SK-N-SH (cell line): Measurements from ENCODE around the gene PDK1. TPM values are rescaled to one million over a fixed set of nuclear protein-coding genes. Genes with fewer than 3 reads are reported as not detected.
A peak's percentile ranks its signal among the peaks of the same experiment; 100 is the strongest.
"Not testable (repeated sequence)": the region's sequence is repeated elsewhere in the genome, so short reads cannot be mapped to it uniquely, and the experiment has no call there.

ENCODE experiments used
- CTCF ChIA-PET: fragments of 300-600, 350-600 bp; formaldehyde crosslinking; extraction: SDS; loops from one replicate; lab custom pipeline; 2021; lab: Yijun Ruan, JAX
- POLR2A ChIA-PET: fragments of 350-600 bp; sonication (Branson Sonifier 250); formaldehyde crosslinking; extraction: SDS; loops from one replicate; lab custom pipeline; 2020; ENCODE audit warnings: antibody characterized with exemption, inconsistent platforms; lab: Yijun Ruan, JAX
- DNase-seq: peaks from one replicate; pipeline ENCODE4 v3.0.0; 2012
- H2AFZ ChIP-seq: fragments of 200-600 bp; sonication (generic); 2 replicates; pipeline ENCODE4 v1.8.1; 2016; ENCODE audit warnings: antibody characterized with exemption, mild to moderate bottlenecking, low read depth
- H3F3A ChIP-seq: fragments of 200-600 bp; sonication (generic); replicated peaks from 2 replicates; pipeline ENCODE3; 2016; ENCODE audit warnings: antibody characterized with exemption, mild to moderate bottlenecking; ENCODE audit not compliant: insufficient read depth
- H3K27ac ChIP-seq, 2 experiments: fragments of 200-500 bp in 1 of 2; fragments of 200-600 bp in 1 of 2; sonication (Bioruptor generic) in 1 of 2; sonication (generic), shearing (Covaris generic) in 1 of 2; 2 replicates each; pipeline versions ENCODE4 v1.5.1 to v1.6.1; 2014 to 2016; ENCODE audit warnings: low read depth in 2 of 2, inconsistent platforms in 1 of 2, low read length in 1 of 2, mild to moderate bottlenecking in 1 of 2, mixed read lengths in 1 of 2
- H3K27me3 ChIP-seq: fragments of 200-600 bp; sonication (generic), shearing (Covaris generic); 2 replicates; pipeline ENCODE4 v1.6.1; 2016; ENCODE audit warnings: mixed run types; ENCODE audit not compliant: insufficient read depth
- H3K36me3 ChIP-seq, 2 experiments: fragments of 200-500 bp in 1 of 2; fragments of 200-600 bp in 1 of 2; sonication (Bioruptor generic) in 1 of 2; sonication (generic) in 1 of 2; replicated peaks in 1 of 2; 2 replicates each; pipeline versions ENCODE3 to v1.5.1; 2014 to 2016; ENCODE audit warnings: low read length in 1 of 2, mild to moderate bottlenecking in 1 of 2; ENCODE audit not compliant: insufficient read depth in 2 of 2, control insufficient read depth in 1 of 2
- H3K4me1 ChIP-seq, 2 experiments: fragments of 200-500 bp in 1 of 2; fragments of 200-600 bp in 1 of 2; sonication (Bioruptor generic) in 1 of 2; sonication (generic), shearing (Covaris generic) in 1 of 2; 2 replicates each; pipeline versions ENCODE4 v1.5.1 to v1.6.1; 2014 to 2016; ENCODE audit warnings: low read depth in 1 of 2, low read length in 1 of 2, mixed run types in 1 of 2; ENCODE audit not compliant: insufficient read depth in 2 of 2, control insufficient read depth in 1 of 2
- H3K4me2 ChIP-seq: fragments of 200-600 bp; sonication (generic), shearing (Covaris generic); 2 replicates; pipeline ENCODE4 v1.6.1; 2017; ENCODE audit warnings: mixed run types
- H3K4me3 ChIP-seq, 2 experiments: fragments of 200-500 bp in 1 of 2; fragments of 200-600 bp in 1 of 2; sonication (Bioruptor generic) in 1 of 2; sonication (generic), shearing (Covaris generic) in 1 of 2; 2 replicates each; pipeline versions ENCODE4 v1.5.1 to v1.8.1; 2014 to 2016; ENCODE audit warnings: low read depth in 2 of 2, inconsistent platforms in 1 of 2, low read length in 1 of 2, mild to moderate bottlenecking in 1 of 2, mixed read lengths in 1 of 2, moderate library complexity in 1 of 2
- H3K79me2 ChIP-seq: fragments of 200-600 bp; sonication (generic); 2 replicates; pipeline ENCODE4 v1.8.1; 2017; ENCODE audit warnings: mild to moderate bottlenecking; ENCODE audit not compliant: insufficient read depth
- H3K9ac ChIP-seq: fragments of 200-600 bp; sonication (generic); 2 replicates; pipeline ENCODE4 v1.6.1; 2017; ENCODE audit warnings: mixed run types
- H3K9me2 ChIP-seq: fragments of 200-600 bp; sonication (generic); 2 replicates; pipeline ENCODE4 v1.6.1; 2017; ENCODE audit warnings: mixed run types
- H3K9me3 ChIP-seq: fragments of 200-600 bp; sonication (generic); 2 replicates; pipeline ENCODE4 v1.6.1; 2017; ENCODE audit warnings: mixed run types, mild to moderate bottlenecking, moderate library complexity
- H4K20me1 ChIP-seq: fragments of 200-600 bp; sonication (generic); 2 replicates; pipeline ENCODE4 v1.6.1; 2017; ENCODE audit warnings: mild to moderate bottlenecking, mixed run types; ENCODE audit not compliant: insufficient read depth
- CHD2 ChIP-seq: fragments of 150-350 bp; IDR thresholded peaks from 2 replicates; pipeline ENCODE4 v1.6.1; 2018; ENCODE audit warnings: low read length; ENCODE audit not compliant: partially characterized antibody
- FOXM1 ChIP-seq: IDR thresholded peaks from 2 replicates; pipeline ENCODE4 v1.4.0; 2012; ENCODE audit warnings: low read depth, mild to moderate bottlenecking
- JUND ChIP-seq: IDR thresholded peaks from 2 replicates; pipeline ENCODE4 v1.4.0; 2012
- MXI1 ChIP-seq: IDR thresholded peaks from 2 replicates; pipeline ENCODE4 v1.6.1; 2012; ENCODE audit warnings: mild to moderate bottlenecking, low read depth, low read length, improper control_type of control experiment
- NRF1 ChIP-seq: IDR thresholded peaks from 2 replicates; pipeline ENCODE4 v1.6.1; 2012; ENCODE audit warnings: low read depth, mild to moderate bottlenecking, low read length
- RAD21 ChIP-seq: IDR thresholded peaks from 2 replicates; pipeline ENCODE4 v1.6.1; 2012; ENCODE audit warnings: mild to moderate bottlenecking, low read length
- RCOR1 ChIP-seq: fragments of 150-350 bp; IDR thresholded peaks from 2 replicates; pipeline ENCODE4 v1.6.1; 2017; ENCODE audit warnings: antibody characterized with exemption, low read length
- RFX5 ChIP-seq: IDR thresholded peaks from 2 replicates; pipeline ENCODE4 v1.6.1; 2012; ENCODE audit warnings: mild to moderate bottlenecking, improper control_type of control experiment, low read length
- TCF12 ChIP-seq: IDR thresholded peaks from 2 replicates; pipeline ENCODE4 v1.4.0; 2012
- YY1 ChIP-seq: IDR thresholded peaks from 2 replicates; pipeline ENCODE4 v1.4.0; 2012; ENCODE audit warnings: low read depth, mild to moderate bottlenecking
- WGBS: methylation state at CpG from one replicate; pipeline ENCODE4 v1.1.6; 2017; ENCODE audit warnings: low lambda C conversion rate; 5-methylcytosine and 5-hydroxymethylcytosine counted together
- polyA plus RNA-seq, 3 experiments: library from polyadenylated mRNA; depleted of rRNA; stranded (reverse); fragments of >200 nt; gene quantifications; 2 replicates each; pipeline ENCODE4 v1.2.3, GENCODE V29; 2012
- TF ChIP-seq, protein P1 (sequence below): IDR thresholded peaks from 2 replicates; pipeline ENCODE4; 2012
- TF ChIP-seq, protein P2 (sequence below): fragments of 200-600 bp; sonication (generic); IDR thresholded peaks from 2 replicates; pipeline ENCODE4 v1.6.1; 2017; ENCODE audit warnings: antibody characterized with exemption, mild to moderate bottlenecking, moderate library complexity

Gene PDK1
- polyA plus RNA-seq, 1 of the 3 experiments (the other 2 are of a cell fraction): 5.3 TPM

DNA sequence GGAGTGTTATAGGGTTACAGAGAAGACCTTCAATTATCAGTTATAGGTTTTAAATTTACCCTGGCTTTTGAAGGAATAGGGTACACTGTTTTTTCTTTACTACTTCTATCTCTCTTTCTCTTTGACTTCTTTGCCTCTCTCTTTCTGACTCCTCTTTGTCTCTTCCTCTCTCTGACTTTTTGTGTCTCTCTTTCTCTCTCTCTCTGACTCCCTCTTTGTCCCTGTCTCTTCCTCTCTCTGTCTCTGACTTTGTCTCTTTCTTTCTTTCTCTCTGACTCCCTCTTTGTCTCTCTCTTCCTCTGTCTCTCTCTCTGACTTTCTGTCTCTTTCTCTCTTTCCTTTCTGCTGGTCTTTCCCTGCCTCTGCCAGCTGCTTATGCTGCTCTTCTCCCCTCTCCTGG lies 36.3 kb downstream of the PDK1 start:
- H3K27me3 ChIP-seq, H3K9ac ChIP-seq, H2AFZ ChIP-seq, H3K27ac ChIP-seq, H4K20me1 ChIP-seq, H3K4me3 ChIP-seq, DNase-seq, H3K4me2 ChIP-seq, H3F3A ChIP-seq, H3K9me2 ChIP-seq, H3K79me2 ChIP-seq, POLR2A ChIA-PET, H3K4me1 ChIP-seq, H3K9me3 ChIP-seq: not testable (repeated sequence)
- H3K36me3 ChIP-seq: peaks cover 17 to 45% of the 10 kb centered on the region in 2 experiments
- CTCF ChIA-PET: interaction anchor here (1.3 to 5.0 kb wide), 7 partner anchors 11 to 121 kb away, joined by 3 to 50 read pairs (median 10); no protein-coding TSS in a partner anchor

DNA sequence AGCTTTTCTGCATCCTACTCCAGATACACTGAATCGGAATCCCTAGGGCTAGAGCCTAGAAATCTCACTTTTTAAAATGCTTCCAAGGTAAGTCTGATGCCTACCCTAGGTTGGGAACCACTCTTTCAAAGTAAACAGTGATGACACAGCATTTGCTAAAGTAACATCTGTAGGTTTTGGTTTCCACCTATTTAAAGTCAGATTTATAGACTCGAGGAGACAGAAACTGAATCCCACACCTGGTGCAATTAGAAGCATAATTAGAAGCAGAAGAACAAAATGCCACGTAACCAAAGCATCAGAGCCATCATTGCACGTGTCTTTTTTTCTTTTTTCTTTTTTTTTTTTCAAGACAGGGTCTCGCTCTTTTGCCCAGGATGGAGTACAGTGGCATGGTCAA lies 40.9 kb downstream of the PDK1 start:
- WGBS: 93% methylated on average over 5 of the region's 5 CpGs
- TF ChIP-seq, protein P1, sequence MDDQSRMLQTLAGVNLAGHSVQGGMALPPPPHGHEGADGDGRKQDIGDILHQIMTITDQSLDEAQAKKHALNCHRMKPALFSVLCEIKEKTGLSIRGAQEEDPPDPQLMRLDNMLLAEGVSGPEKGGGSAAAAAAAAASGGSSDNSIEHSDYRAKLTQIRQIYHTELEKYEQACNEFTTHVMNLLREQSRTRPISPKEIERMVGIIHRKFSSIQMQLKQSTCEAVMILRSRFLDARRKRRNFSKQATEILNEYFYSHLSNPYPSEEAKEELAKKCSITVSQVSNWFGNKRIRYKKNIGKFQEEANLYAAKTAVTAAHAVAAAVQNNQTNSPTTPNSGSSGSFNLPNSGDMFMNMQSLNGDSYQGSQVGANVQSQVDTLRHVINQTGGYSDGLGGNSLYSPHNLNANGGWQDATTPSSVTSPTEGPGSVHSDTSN: no peak
- TF ChIP-seq RFX5: no peak
- no peak for TF ChIP-seq YY1
- TF ChIP-seq RCOR1: no peak
- no peak for TF ChIP-seq FOXM1
- TF ChIP-seq CHD2: no peak
- TF ChIP-seq TCF12: no peak
- TF ChIP-seq, protein P2, sequence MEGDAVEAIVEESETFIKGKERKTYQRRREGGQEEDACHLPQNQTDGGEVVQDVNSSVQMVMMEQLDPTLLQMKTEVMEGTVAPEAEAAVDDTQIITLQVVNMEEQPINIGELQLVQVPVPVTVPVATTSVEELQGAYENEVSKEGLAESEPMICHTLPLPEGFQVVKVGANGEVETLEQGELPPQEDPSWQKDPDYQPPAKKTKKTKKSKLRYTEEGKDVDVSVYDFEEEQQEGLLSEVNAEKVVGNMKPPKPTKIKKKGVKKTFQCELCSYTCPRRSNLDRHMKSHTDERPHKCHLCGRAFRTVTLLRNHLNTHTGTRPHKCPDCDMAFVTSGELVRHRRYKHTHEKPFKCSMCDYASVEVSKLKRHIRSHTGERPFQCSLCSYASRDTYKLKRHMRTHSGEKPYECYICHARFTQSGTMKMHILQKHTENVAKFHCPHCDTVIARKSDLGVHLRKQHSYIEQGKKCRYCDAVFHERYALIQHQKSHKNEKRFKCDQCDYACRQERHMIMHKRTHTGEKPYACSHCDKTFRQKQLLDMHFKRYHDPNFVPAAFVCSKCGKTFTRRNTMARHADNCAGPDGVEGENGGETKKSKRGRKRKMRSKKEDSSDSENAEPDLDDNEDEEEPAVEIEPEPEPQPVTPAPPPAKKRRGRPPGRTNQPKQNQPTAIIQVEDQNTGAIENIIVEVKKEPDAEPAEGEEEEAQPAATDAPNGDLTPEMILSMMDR: no peak
- no peak for TF ChIP-seq MXI1
- no peak for TF ChIP-seq RAD21
- TF ChIP-seq NRF1: no peak
- no peak for TF ChIP-seq JUND
- TF ChIP-seq, all 33 proteins: peak for 0

More for the DNA sequence above, 40.9 kb downstream of the PDK1 start:
- Histone ChIP-seq H3K36me3 (peaks cover 17 to 27% of the 10 kb centered on the region in 2 experiments), H3K27ac (no peak overlapping the region), H3K9ac (no peak overlapping the region), H3K27me3 (no peaks in the 10 kb centered on the region), H3K9me2 (no peaks in the 10 kb centered on the region), H3K4me2 (no peak overlapping the region), H3F3A (peaks cover 7% of the 10 kb centered on the region), H3K4me1 (peaks cover 2 to 17% of the 10 kb centered on the region in 2 experiments), H3K4me3 (no peak overlapping the region), H3K79me2 (no peaks in the 10 kb centered on the region), H3K9me3 (no peaks in the 10 kb centered on the region; the same call in 1 of the 2 replicates), H2AFZ (peak overlapping the region; percentile 3; the same call in 1 of the 2 replicates), H4K20me1 (no peaks in the 10 kb centered on the region)
- ChIA-PET POLR2A (interaction anchor here (0.6 kb wide), 1 partner anchor 26 kb away, joined by 4 read pairs; no protein-coding TSS in a partner anchor), CTCF (interaction anchor here (0.7 to 1.4 kb wide), 2 partner anchors 13 to 114 kb away, joined by 3 to 4 read pairs; no protein-coding TSS in a partner anchor)
- no peak for DNase-seq
